Measurements from ENCODE around the gene HRC. TPM values are rescaled to one million over a fixed set of nuclear protein-coding genes. Genes with fewer than 3 reads are reported as not detected.
"Not testable (repeated sequence)": the region's sequence is repeated elsewhere in the genome, so short reads cannot be mapped to it uniquely, and the experiment has no call there.

Gene HRC
- total and polyA plus RNA-seq, 4 donors: 0.14 to 5.7 (median 1.1) TPM

DNA sequence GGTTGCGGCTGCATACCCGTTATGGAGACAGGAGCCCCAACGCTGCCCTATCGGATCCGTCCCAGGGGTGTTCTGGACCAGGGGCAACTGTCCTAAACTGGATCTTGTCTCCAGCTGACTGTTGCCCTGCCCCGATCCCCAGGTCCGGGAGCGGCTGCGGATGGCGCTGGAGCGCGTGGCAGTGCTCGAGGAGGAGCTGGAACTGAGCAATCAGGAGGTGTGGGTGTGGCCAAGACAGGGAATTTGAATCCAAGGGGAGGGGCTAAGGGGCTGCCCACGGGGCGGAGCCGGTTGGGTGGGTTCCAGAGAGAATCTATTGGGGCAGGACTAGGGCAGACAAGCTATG, 26.0 kb downstream of the HRC start:
- Histone ChIP-seq H3K9ac (ENCODE audit: insufficient read depth in 1 of 2, low read length in 2 of 2) (no peak overlapping the region), H3K27me3 (ENCODE audit: control insufficient read depth in 3 of 3, insufficient read depth in 3 of 3, low read length in 2 of 3) (no peaks in the 10 kb centered on the region), H3K9me3 (ENCODE audit: control insufficient read depth in 4 of 4, insufficient read depth in 3 of 4, low read length in 3 of 4) (no peaks in the 10 kb centered on the region), H3K27ac (ENCODE audit: low read depth in 1 of 2, low read length in 1 of 2) (no peak overlapping the region), H3K4me3 (no peak overlapping the region), H3K36me3 (ENCODE audit: control insufficient read depth in 4 of 4, insufficient read depth in 4 of 4, low read length in 4 of 4) (no peaks in the 10 kb centered on the region), H3K4me1 (ENCODE audit: control insufficient read depth in 5 of 5, insufficient read depth in 5 of 5, low read length in 5 of 5) (peaks cover 0 to 12% (median 4%) of the 10 kb centered on the region in 5 donors)
- no peak for DNase-seq
- WGBS, 2 donors: 43 to 76% methylated on average over 15 to 16 of the region's 16 CpGs
- ATAC-seq (ENCODE audit: insufficient read depth, low FRiP score): no peak
- TF ChIP-seq, protein P1, sequence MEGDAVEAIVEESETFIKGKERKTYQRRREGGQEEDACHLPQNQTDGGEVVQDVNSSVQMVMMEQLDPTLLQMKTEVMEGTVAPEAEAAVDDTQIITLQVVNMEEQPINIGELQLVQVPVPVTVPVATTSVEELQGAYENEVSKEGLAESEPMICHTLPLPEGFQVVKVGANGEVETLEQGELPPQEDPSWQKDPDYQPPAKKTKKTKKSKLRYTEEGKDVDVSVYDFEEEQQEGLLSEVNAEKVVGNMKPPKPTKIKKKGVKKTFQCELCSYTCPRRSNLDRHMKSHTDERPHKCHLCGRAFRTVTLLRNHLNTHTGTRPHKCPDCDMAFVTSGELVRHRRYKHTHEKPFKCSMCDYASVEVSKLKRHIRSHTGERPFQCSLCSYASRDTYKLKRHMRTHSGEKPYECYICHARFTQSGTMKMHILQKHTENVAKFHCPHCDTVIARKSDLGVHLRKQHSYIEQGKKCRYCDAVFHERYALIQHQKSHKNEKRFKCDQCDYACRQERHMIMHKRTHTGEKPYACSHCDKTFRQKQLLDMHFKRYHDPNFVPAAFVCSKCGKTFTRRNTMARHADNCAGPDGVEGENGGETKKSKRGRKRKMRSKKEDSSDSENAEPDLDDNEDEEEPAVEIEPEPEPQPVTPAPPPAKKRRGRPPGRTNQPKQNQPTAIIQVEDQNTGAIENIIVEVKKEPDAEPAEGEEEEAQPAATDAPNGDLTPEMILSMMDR (IDR thresholded peaks at IDR 0.05; ENCODE audit: control extremely low read depth, extremely low read depth): no peak

DNA sequence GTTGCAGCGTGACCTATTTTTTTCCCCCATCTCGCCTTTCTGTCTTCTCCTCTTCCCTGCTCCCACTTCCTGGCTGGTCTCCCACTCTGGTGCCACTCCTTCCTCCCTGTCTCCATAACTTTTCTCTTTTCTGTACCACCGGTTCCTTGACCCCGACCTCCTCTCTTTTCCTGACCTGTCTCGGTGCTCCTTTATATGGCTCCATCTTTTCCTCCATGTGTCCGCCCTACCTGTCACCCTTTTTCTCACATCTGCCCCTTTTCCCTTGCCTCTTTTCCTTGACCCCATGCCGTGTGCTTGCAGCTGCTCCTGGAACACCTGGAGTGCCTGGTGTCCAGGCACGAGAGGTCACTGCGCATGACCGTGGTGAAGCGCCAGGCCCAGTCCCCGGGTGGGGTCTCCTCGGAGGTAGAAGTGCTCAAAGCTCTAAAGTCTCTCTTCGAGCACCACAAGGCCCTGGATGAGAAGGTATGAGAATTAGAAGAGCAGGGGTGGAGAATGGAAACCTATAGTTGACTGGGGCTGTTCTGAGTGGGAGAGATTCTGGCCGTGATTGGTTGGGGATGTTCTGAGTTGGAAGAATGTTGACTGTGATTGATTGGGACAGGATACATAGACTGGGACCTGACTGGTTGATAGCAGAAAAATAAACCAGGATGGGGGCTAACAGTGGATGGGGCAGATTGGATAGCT, 26.5 kb downstream of the HRC start:
- WGBS, 2 donors: 43 to 66% methylated on average over 15 of the region's 15 CpGs
- DNase-seq (no peak), ATAC-seq (ENCODE audit: insufficient read depth, low FRiP score) (no peak)
- H3K27ac ChIP-seq (ENCODE audit: low read depth in 1 of 2, low read length in 1 of 2): no peak overlapping the region
- H3K4me1 ChIP-seq (ENCODE audit: control insufficient read depth in 5 of 5, insufficient read depth in 5 of 5, low read length in 5 of 5): peaks cover 0 to 10% (median 4%) of the 10 kb centered on the region in 5 donors
- H3K36me3 ChIP-seq (ENCODE audit: control insufficient read depth in 4 of 4, insufficient read depth in 4 of 4, low read length in 4 of 4): no peaks in the 10 kb centered on the region
- H3K9me3 ChIP-seq (ENCODE audit: control insufficient read depth in 4 of 4, insufficient read depth in 3 of 4, low read length in 3 of 4): no peaks in the 10 kb centered on the region
- no peaks in the 10 kb centered on the region for H3K27me3 ChIP-seq (ENCODE audit: control insufficient read depth in 3 of 3, insufficient read depth in 3 of 3, low read length in 2 of 3)
- H3K4me3 ChIP-seq: no peak overlapping the region
- H3K9ac ChIP-seq (ENCODE audit: insufficient read depth in 1 of 2, low read length in 2 of 2): no peak overlapping the region
- TF ChIP-seq, protein P1 (IDR thresholded peaks at IDR 0.05; ENCODE audit: control extremely low read depth, extremely low read depth): no peak

DNA sequence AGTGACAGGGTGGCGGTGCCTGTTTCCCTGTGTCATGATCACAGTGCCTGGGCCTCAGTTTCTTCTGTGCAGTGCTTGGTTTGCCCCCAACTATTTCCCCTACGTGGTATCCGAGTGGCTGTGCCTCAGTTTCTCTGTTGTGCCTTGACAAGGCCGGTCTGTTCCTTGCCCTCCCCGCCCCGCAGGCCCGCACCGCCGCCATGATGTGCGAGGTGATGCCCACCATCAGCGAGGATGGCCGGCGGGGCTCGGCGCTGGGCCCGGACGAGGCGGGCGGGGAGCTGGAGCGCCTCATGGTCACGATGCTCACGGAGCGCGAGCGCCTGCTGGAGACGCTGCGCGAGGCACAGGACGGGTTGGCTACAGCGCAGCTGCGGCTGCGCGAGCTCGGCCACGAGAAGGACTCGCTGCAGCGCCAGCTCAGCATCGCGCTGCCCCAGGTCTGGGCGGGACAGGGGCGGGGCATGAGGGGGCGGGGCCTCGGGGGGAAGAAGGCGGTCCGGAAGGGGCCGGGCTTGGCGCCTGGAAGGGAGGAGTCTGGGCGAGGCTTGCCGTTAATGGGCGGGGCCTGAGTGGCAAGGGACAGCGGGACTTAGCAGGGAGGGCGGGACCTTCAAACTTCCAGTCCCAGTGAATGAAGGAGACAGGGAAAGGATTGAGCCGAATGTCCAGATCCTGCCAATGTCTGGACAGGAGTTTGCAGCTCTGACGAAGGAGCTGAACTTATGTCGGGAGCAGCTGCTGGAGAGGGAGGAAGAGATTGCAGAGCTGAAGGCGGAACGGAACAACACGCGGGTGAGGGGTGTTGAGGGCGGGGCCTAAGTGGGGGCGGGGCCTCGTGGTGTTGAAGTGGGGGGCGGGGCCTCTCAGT, 27.3 kb downstream of the HRC start:
- WGBS, 2 donors: 3 to 4% methylated on average over 62 to 63 of the region's 63 CpGs
- Histone ChIP-seq H3K4me3 (peak overlapping the region; percentile 4), H3K36me3 (ENCODE audit: control insufficient read depth in 4 of 4, insufficient read depth in 4 of 4, low read length in 4 of 4) (no peaks in the 10 kb centered on the region), H3K9ac (ENCODE audit: insufficient read depth in 1 of 2, low read length in 2 of 2) (no peak overlapping the region), H3K27me3 (ENCODE audit: control insufficient read depth in 3 of 3, insufficient read depth in 3 of 3, low read length in 2 of 3) (no peaks in the 10 kb centered on the region), H3K4me1 (ENCODE audit: control insufficient read depth in 5 of 5, insufficient read depth in 5 of 5, low read length in 5 of 5) (peaks cover 0 to 6% (median 3%) of the 10 kb centered on the region in 5 donors), H3K27ac (ENCODE audit: low read depth in 1 of 2, low read length in 1 of 2) (no peak overlapping the region), H3K9me3 (ENCODE audit: control insufficient read depth in 4 of 4, insufficient read depth in 3 of 4, low read length in 3 of 4) (no peaks in the 10 kb centered on the region)
- TF ChIP-seq, protein P1 (IDR thresholded peaks at IDR 0.05; ENCODE audit: control extremely low read depth, extremely low read depth): no peak
- DNase-seq (peak; percentile 98 to 99 (median 98)), ATAC-seq (ENCODE audit: insufficient read depth, low FRiP score) (peak; percentile 97)

DNA sequence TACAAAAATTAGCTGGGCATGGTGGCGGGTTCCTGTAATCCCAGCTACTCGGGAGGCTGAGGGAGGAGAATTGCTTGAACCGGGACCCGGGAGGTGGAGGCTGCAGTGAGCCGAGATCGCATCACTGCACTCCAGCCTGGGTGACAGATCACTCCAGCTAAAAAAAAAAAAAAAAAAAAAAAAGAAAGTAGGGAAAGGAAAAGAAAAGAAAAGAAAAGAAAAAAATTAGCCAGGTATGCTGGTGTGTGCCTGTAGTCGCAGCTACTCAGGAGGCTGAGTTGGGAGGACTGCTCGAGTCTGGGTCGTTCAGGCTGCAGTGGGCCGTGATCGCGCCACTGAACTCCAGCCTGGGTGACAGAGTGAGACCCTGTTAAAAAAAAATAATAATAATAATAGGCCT, 28.0 kb downstream of the HRC start:
- DNase-seq; H3K4me3 ChIP-seq; H3K4me1 ChIP-seq (ENCODE audit: control insufficient read depth in 5 of 5, insufficient read depth in 5 of 5, low read length in 5 of 5); H3K9me3 ChIP-seq (ENCODE audit: control insufficient read depth in 4 of 4, insufficient read depth in 3 of 4, low read length in 3 of 4); H3K36me3 ChIP-seq (ENCODE audit: control insufficient read depth in 4 of 4, insufficient read depth in 4 of 4, low read length in 4 of 4); H3K27ac ChIP-seq (ENCODE audit: low read depth in 1 of 2, low read length in 1 of 2); H3K9ac ChIP-seq (ENCODE audit: insufficient read depth in 1 of 2, low read length in 2 of 2); H3K27me3 ChIP-seq (ENCODE audit: control insufficient read depth in 3 of 3, insufficient read depth in 3 of 3, low read length in 2 of 3); ATAC-seq (ENCODE audit: insufficient read depth, low FRiP score): not testable (repeated sequence)
- 95 to 97% methylated on average over 12 of the region's 12 CpGs for WGBS, 2 donors
